KMS-11 (cell line): Measurements from ENCODE around the gene RNF113A.
"Not testable (repeated sequence)": the region's sequence is repeated elsewhere in the genome, so short reads cannot be mapped to it uniquely, and the experiment has no call there.

Experiments used
- H2AFZ ChIP-seq: fragments of 200-600 bp; sonication (generic); 2 replicates; pipeline ENCODE4 v1.6.1; 2016; ENCODE audit warnings: antibody characterized with exemption, mixed run types, low read depth
- H3K27ac ChIP-seq: fragments of 200-600 bp; sonication (generic); 2 replicates; pipeline ENCODE4 v1.6.1; 2016; ENCODE audit warnings: mild to moderate bottlenecking, mixed run types
- H3K27me3 ChIP-seq: fragments of 200-600 bp; sonication (generic); 2 replicates; pipeline ENCODE4 v1.6.1; 2017; ENCODE audit warnings: mild to moderate bottlenecking, low read depth, mixed run types, moderate library complexity; ENCODE audit not compliant: insufficient read depth
- H3K36me3 ChIP-seq: fragments of 200-600 bp; sonication (generic); 2 replicates; pipeline ENCODE4 v1.6.1; 2017; ENCODE audit warnings: mild to moderate bottlenecking, mixed run types; ENCODE audit not compliant: insufficient read depth
- H3K4me1 ChIP-seq: fragments of 200-600 bp; sonication (generic); 2 replicates; pipeline ENCODE4 v1.6.1; 2016; ENCODE audit warnings: mild to moderate bottlenecking, low read depth, mixed run types; ENCODE audit not compliant: poor library complexity, severe bottlenecking
- H3K4me2 ChIP-seq: fragments of 200-600 bp; sonication (generic); 2 replicates; pipeline ENCODE4 v1.7.0; 2016; ENCODE audit warnings: mild to moderate bottlenecking, mixed run types
- H3K4me3 ChIP-seq: fragments of 200-600 bp; sonication (generic); IDR thresholded peaks from 2 replicates; pipeline ENCODE4 v1.6.1; 2017; ENCODE audit warnings: low read depth, low read length, mixed read lengths; ENCODE audit not compliant: insufficient read depth
- H3K79me2 ChIP-seq: fragments of 200-600 bp; sonication (generic); 2 replicates; pipeline ENCODE4 v1.6.1; 2016; ENCODE audit warnings: low read depth, mixed run types; ENCODE audit not compliant: insufficient read depth
- H3K9ac ChIP-seq: fragments of 200-600 bp; sonication (generic); 2 replicates; pipeline ENCODE4 v1.6.1; 2016; ENCODE audit warnings: mild to moderate bottlenecking, mixed run types
- H4K20me1 ChIP-seq: fragments of 200-600 bp; sonication (generic); 2 replicates; pipeline ENCODE4 v1.6.1; 2016; ENCODE audit warnings: mild to moderate bottlenecking, mixed run types; ENCODE audit not compliant: insufficient read depth
- CTCF ChIP-seq: fragments of 200-600 bp; sonication (generic); conservative IDR thresholded peaks from 2 replicates; pipeline ENCODE4 v1.6.1; 2017; ENCODE audit warnings: low read depth, mild to moderate bottlenecking, antibody characterized with exemption, low read length, moderate library complexity, mixed read lengths

Gene RNF113A

GRCh38 chrX:119852382-119853353 is 18.9 kb downstream of the RNF113A start, which contains the start of gene UPF3B:
Gene UPF3B, minus strand, starts transcription at chrX:119852963. Its CDS starts 35 bp downstream, at chrX:119852928.
- peak within 1 kb of the TSS; percentile 55 for H3K27ac ChIP-seq
- TF ChIP-seq CTCF = no peak
- peaks cover 19% of the 10 kb centered on the region for H3K4me1 ChIP-seq

DNA sequence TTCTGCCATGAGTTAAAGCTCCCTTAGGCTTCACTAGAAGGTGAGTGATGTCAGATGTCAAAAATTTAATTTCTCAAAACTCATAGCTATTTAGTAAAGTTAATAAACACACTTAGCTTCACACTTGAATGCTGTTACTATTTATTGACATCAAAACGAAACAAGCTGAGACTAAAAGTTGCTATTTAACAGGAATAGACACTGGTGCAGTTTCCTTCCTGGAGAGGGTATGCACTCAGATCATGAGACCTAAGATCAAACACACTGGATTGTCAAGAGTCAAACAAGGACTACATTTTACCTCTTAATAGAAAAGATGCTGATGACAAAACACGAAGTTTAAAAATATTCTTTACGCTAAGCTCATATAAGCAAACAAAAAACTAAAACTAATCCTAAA is 37.6 kb downstream of the RNF113A start:
- H3K27me3 ChIP-seq = no peaks in the 10 kb centered on the region
- no peak overlapping the region for H3K27ac ChIP-seq
- H3K4me3 ChIP-seq = no peak overlapping the region
- H3K79me2 ChIP-seq = no peaks in the 10 kb centered on the region
- H3K9ac ChIP-seq = no peak overlapping the region
- H3K36me3 ChIP-seq = no peaks in the 10 kb centered on the region
- H3K4me1 ChIP-seq = no peaks in the 10 kb centered on the region
- no peak overlapping the region for H3K4me2 ChIP-seq
- no peak overlapping the region for H2AFZ ChIP-seq
- H4K20me1 ChIP-seq = no peaks in the 10 kb centered on the region
- no peak for TF ChIP-seq CTCF

More at GRCh38 chrX:119852382-119853353, 18.9 kb downstream of the RNF113A start, which contains the start of gene UPF3B:
- Histone ChIP-seq H3K4me2 (peak within 1 kb of the TSS; percentile 99), H3K4me3 (peak within 1 kb of the TSS; percentile 63), H3K9ac (peak within 1 kb of the TSS; percentile 66; the same call in 1 of the 2 replicates), H3K27me3 (no peaks in the 10 kb centered on the region), H2AFZ (peak within 1 kb of the TSS; percentile 75), H3K79me2 (peaks cover 15% of the 10 kb centered on the region; the same call in 1 of the 2 replicates), H4K20me1 (no peaks in the 10 kb centered on the region), H3K36me3 (no peaks in the 10 kb centered on the region)

DNA sequence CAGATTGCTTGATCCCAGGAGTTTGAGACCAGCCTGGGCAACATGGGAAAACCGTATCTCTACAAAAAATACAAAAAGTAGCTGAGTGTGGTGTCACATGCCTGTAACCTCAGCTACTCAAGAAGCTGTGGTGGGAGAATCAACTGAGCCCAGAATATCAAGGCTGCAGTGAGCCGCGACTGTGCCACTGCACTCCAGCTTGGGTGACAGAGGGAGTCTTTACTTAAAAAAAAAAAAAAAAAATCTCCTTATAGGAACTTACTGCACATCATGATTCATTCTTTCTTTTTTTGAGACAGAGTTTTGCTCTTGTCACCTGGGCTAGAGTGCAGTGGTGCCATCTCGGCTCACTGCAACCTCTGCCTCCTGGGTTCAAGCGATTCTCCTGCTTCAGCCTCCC is 43.1 kb downstream of the RNF113A start:
- TF ChIP-seq CTCF = no peak
- Histone ChIP-seq H3K27ac (no peak overlapping the region), H4K20me1 (no peaks in the 10 kb centered on the region), H3K4me3 (no peak overlapping the region), H3K27me3 (no peaks in the 10 kb centered on the region), H3K79me2 (no peaks in the 10 kb centered on the region), H3K36me3 (no peaks in the 10 kb centered on the region), H3K9ac (no peak overlapping the region), H3K4me1 (no peaks in the 10 kb centered on the region), H3K4me2 (no peak overlapping the region), H2AFZ (no peak overlapping the region)

DNA sequence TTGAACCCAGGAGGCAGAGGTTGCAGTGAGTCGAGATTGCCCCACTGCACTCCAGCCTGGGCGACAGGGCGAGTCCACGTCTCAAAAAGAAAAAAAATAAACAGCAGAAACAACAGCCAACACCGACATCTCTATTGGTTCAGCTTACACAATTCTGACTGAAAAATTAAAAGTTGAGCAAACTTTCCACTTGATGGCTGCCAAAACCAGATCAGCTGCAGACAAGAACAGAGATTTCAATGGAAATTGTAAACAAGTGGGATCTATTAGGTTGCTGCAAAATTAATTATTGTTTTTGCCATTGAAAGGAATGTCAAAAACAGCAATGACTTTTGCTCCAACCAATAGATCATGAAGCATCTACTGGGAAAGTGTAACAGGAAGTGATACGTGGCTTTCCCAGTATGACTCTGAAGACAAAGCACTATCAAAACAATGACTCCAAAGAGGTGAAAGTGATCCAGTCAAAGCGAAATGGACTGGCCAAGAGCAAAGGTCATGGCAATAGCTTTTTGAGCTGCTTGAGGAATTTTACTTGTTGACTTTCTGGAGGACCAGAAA is 45.1 kb downstream of the RNF113A start:
- no peak overlapping the region for H3K27ac ChIP-seq
- H3K27me3 ChIP-seq = no peaks in the 10 kb centered on the region
- H2AFZ ChIP-seq = no peak overlapping the region
- H4K20me1 ChIP-seq = no peaks in the 10 kb centered on the region
- H3K4me2 ChIP-seq = no peak overlapping the region
- no peaks in the 10 kb centered on the region for H3K79me2 ChIP-seq
- peaks cover 9% of the 10 kb centered on the region for H3K4me1 ChIP-seq
- no peak overlapping the region for H3K4me3 ChIP-seq
- no peak for TF ChIP-seq CTCF
- H3K36me3 ChIP-seq = no peaks in the 10 kb centered on the region
- no peak overlapping the region for H3K9ac ChIP-seq

DNA sequence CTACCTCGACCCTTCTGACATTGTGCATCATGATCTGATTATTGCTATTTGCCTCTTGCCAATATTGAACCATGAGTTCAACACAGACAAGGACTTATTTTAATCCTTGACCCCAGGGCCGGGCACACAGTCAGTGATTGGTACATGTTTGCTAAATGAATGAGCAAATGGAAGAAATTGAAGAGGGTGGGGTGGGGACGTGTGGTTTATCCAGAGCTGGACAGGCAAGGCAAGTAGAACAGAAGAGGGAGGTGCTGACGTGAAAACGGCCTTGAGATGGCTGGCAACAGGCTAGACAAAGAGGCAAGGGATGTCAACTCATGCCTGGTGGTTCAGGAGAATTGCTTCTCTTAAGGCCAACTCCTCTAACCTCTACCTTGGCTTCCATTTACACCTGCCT is 47.3 kb downstream of the RNF113A start:
- H3K4me3 ChIP-seq, H4K20me1 ChIP-seq, H3K9ac ChIP-seq, H3K4me2 ChIP-seq, H3K36me3 ChIP-seq, H2AFZ ChIP-seq, H3K79me2 ChIP-seq, H3K27ac ChIP-seq, H3K27me3 ChIP-seq: not testable (repeated sequence)
- peaks cover 12% of the 10 kb centered on the region for H3K4me1 ChIP-seq

DNA sequence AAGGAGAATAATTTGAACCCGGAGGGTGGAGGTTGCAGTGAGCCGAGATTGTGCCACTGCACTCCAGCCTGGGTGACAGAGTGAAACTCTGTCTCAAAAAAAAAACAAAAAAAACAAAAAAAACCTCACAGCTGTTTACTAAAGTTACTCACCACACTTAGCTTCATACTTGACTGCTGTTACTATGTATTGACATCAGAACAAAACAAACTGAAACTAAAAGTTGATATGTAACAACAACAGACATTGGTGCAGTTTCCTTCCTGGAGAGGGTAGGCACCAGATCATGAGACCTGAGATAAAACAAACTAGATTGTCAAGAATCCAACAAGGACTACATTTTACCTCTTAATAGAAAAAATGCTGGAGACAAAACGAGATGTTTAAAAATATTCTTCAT is 49.8 kb downstream of the RNF113A start:
- not testable (repeated sequence) for H3K79me2 ChIP-seq, H2AFZ ChIP-seq, H3K36me3 ChIP-seq, H3K4me3 ChIP-seq, H3K27me3 ChIP-seq, H4K20me1 ChIP-seq
- H3K4me2 ChIP-seq = peak overlapping the region; percentile 36
- 0 out of 2 replicates have a peak overlapping the region, but pooled peaks have one; percentile 9 for H3K9ac ChIP-seq
- peaks cover 12% of the 10 kb centered on the region for H3K4me1 ChIP-seq
- peak overlapping the region; percentile 22; the same call in 1 of the 2 replicates for H3K27ac ChIP-seq
